Spleen (tissue), 13 donors: ENCODE measurements around the gene BBS9. TPM values are rescaled to one million over a fixed set of nuclear protein-coding genes. Genes with fewer than 3 reads are reported as not detected.
A peak's percentile ranks its signal among the peaks of the same experiment; 100 is the strongest.

Experiments
- DNase-seq: peaks from one replicate; pipeline ENCODE4 v3.0.0-alpha.2; 2020
- H3K27ac ChIP-seq, 8 donors: fragments of 200-600 bp; sonication (generic) in 7 of 8; 1 replicate in 4 of 8; 2 replicates in 4 of 8; pipeline versions ENCODE4 v1.5.0 to v1.8.0; 2016 to 2021; ENCODE audit warnings: inconsistent platforms in 4 of 8, mild to moderate bottlenecking in 4 of 8, moderate library complexity in 1 of 8
- H3K27me3 ChIP-seq, 7 donors: fragments of 200-600 bp; sonication (generic) in 6 of 7; replicated peaks in 1 of 7; 1 replicate in 4 of 7; 2 replicates in 3 of 7; pipeline versions ENCODE4 v1.5.0 to v1.8.0; 2016 to 2021; ENCODE audit warnings: inconsistent platforms in 3 of 7, mild to moderate bottlenecking in 1 of 7
- H3K36me3 ChIP-seq, 6 donors: fragments of 200-600 bp; sonication (generic) in 5 of 6; 1 replicate in 4 of 6; 2 replicates in 2 of 6; pipeline versions ENCODE4 v1.5.0 to v1.8.0; 2016 to 2021; ENCODE audit warnings: inconsistent platforms in 2 of 6
- H3K4me1 ChIP-seq, 6 donors: fragments of 200-600 bp; sonication (generic) in 5 of 6; 1 replicate in 3 of 6; 2 replicates in 3 of 6; pipeline versions ENCODE4 v1.5.0 to v1.8.0; 2016 to 2021; ENCODE audit warnings: inconsistent platforms in 3 of 6
- H3K4me3 ChIP-seq, 8 donors: fragments of 200-600 bp; sonication (generic) in 7 of 8; 1 replicate in 4 of 8; 2 replicates in 4 of 8; pipeline versions ENCODE4 v1.5.0 to v1.8.0; 2016 to 2021; ENCODE audit warnings: inconsistent platforms in 4 of 8, mild to moderate bottlenecking in 4 of 8, moderate library complexity in 2 of 8
- H3K9me3 ChIP-seq, 8 donors: fragments of 200-600 bp; sonication (generic) in 7 of 8; 1 replicate in 4 of 8; 2 replicates in 4 of 8; pipeline versions ENCODE4 v1.5.0 to v1.8.0; 2016 to 2021; ENCODE audit warnings: inconsistent platforms in 4 of 8
- POLR2A ChIP-seq, 3 donors: fragments of 450-650 bp; IDR thresholded peaks; one replicate each; pipeline ENCODE4 v1.5.1; 2017; ENCODE audit warnings: antibody characterized with exemption in 3 of 3, mild to moderate bottlenecking in 1 of 3
- POLR2AphosphoS5 ChIP-seq, 3 donors: sonication (generic); formaldehyde crosslinking; IDR thresholded peaks; one replicate each; pipeline ENCODE4 v1.5.1; 2017; ENCODE audit warnings: antibody characterized with exemption in 3 of 3
- WGBS, 5 donors: extraction: QIAGEN DNeasy Blood & Tissue Kit in 3 of 5; methylation state at CpG; one replicate each; pipeline versions ENCODE4 v1.1.5 to v1.1.7; 2013 to 2018; 5-methylcytosine and 5-hydroxymethylcytosine counted together
- intact Hi-C: fragments of 100-400 bp; cut with DNase I; formaldehyde crosslinking; loops from one replicate; pipeline ENCODE4 v1.15.0; 2023; ENCODE audit warnings: low total_unique reads
- long read RNA-seq, 2 donors: transcript quantifications; one replicate each; lab custom pipeline, GENCODE V29; 2026
- polyA plus RNA-seq, 3 donors: library from polyadenylated mRNA; stranded (reverse); fragments of 200-250 nt; gene quantifications; one replicate each; pipeline ENCODE4 v1.2.1, GENCODE V29; 2013
- total RNA-seq, 7 donors: library from RNA; depleted of rRNA in 3 of 7; stranded (reverse); fragments of >200 nt in 3 of 7; fragmentation: NEBNext Ultra II Directional in 4 of 7; extraction: Animal tissue kit (Norgen Biotek cat#: 25700) in 4 of 7; gene quantifications; one replicate each; pipeline versions ENCODE4 v1.1.0 to v1.2.1, GENCODE V29; 2016 to 2021
- TF ChIP-seq, protein P1 (sequence below), 11 experiments: fragments of 200-600 bp in 7 of 11; fragments of 450-650 bp in 4 of 11; sonication (generic) in 4 of 11; IDR thresholded peaks in 8 of 11; conservative IDR thresholded peaks in 3 of 11; 1 replicate in 7 of 11; 2 replicates in 4 of 11; pipeline versions ENCODE4 v1.4.0 to v1.8.0; 2016 to 2021; ENCODE audit warnings: antibody characterized with exemption in 11 of 11, inconsistent platforms in 4 of 11, mild to moderate bottlenecking in 1 of 11
- donor health status: healthy with polysubstance abuse.
- donor health status: DM: no; HTN: no; CAD: no; lungs with moderate emphysema.
- donor health status: DM: no; HTN: no; CAD: no.
- donor health status: Bipolar disorder and iron deficiency.
- donor health status: healthy.
- donor health status: DM: no; HTN: no; CAD: no.
- donor health status: DM: yes; HTN: yes; CAD: no.

Gene BBS9
- total RNA-seq (10 to 100 TPM; 18.8 to 44.1 (median 29.6) TPM), polyA plus RNA-seq (1 to 10 TPM; 2.3 to 4.0 (median 3.9) TPM)
- long read RNA-seq, donor 1, partial matches to known transcripts, result 0 of 1 reads
- long read RNA-seq, donor 1, other reads (novel, unspliced or antisense), result 0 of 1 reads
- long read RNA-seq, donor 2, partial matches to known transcripts, result 0 of 1 reads
- long read RNA-seq, donor 2, other reads (novel, unspliced or antisense), result 0 of 1 reads

DNA sequence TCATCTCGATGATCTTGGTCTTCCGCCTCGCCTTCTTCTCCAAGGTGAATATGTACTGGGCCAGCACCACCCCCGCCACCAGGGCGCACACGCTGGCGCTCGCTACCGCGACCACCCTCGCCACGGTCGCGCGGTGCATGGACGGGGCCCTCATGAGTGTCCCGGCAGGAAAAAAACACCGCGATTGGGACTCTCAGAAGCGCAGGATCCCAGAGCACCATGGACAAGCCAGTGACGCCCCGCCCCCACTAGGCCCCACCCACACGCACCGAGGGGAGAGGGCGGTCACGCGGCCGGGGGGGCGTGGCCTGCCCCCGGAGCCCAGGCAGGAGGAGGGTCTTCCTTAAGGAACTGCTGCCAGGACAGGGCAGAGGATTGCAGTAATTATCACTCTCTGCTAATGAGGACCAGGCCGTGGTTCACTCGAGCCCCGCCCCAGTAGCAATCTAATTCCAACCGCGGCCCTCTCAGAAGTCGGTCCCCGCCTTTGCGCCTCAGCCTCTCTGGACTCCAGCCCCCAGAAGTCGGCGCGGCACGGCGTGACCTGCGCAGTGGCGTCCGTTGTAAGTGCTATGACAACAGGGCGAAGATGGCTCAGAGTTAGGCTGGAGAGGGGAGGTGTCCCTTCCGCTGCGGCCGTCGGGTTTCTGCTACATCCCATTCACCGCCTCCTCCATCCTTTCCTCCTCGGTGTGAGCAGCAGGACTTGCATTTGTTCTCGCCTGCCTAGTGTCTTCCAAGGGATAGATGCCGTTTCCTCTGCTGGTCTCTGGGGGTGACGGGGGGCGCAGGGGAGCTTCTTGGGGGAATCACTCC is at the start of gene BBS9:
Gene BBS9, plus strand, starts transcription at position 575 of the 816 bp plus-strand sequence. CDS start 16,689 bp downstream, outside the sequence.
- intact Hi-C loops, result no loop called here
- H3K4me1 ChIP-seq, result peaks cover 8 to 34% (median 27%) of the 10 kb centered on the region in 6 donors
- no peaks in the 10 kb centered on the region for H3K27me3 ChIP-seq
- WGBS, 5 donors, result 0 to 1% (median 1%) methylated on average over 45 to 57 of the region's 57 CpGs
- peak within 1 kb of the TSS; percentile 71 to 93 (median 90) for H3K27ac ChIP-seq
- peaks cover 0 to 7% (median under 1%) of the 10 kb centered on the region in 8 donors for H3K9me3 ChIP-seq
- TF ChIP-seq POLR2A (IDR thresholded peaks at IDR 0.05) (peak in 1 of 3 donors; percentile 16), POLR2AphosphoS5 (IDR thresholded peaks at IDR 0.05) (peak; percentile 75 to 87 (median 86))
- TF ChIP-seq, protein P1, sequence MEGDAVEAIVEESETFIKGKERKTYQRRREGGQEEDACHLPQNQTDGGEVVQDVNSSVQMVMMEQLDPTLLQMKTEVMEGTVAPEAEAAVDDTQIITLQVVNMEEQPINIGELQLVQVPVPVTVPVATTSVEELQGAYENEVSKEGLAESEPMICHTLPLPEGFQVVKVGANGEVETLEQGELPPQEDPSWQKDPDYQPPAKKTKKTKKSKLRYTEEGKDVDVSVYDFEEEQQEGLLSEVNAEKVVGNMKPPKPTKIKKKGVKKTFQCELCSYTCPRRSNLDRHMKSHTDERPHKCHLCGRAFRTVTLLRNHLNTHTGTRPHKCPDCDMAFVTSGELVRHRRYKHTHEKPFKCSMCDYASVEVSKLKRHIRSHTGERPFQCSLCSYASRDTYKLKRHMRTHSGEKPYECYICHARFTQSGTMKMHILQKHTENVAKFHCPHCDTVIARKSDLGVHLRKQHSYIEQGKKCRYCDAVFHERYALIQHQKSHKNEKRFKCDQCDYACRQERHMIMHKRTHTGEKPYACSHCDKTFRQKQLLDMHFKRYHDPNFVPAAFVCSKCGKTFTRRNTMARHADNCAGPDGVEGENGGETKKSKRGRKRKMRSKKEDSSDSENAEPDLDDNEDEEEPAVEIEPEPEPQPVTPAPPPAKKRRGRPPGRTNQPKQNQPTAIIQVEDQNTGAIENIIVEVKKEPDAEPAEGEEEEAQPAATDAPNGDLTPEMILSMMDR (IDR thresholded peaks at IDR 0.05 in 8 of 11, conservative IDR thresholded peaks at IDR 0.05 in 3 of 11), result peak in 3 of 11 experiments; percentile 18 to 21 (median 21)
- no peaks in the 10 kb centered on the region for H3K36me3 ChIP-seq
- H3K4me3 ChIP-seq, result peak within 1 kb of the TSS; percentile 54 to 89 (median 74)
- DNase-seq, result peak; percentile 98

DNA sequence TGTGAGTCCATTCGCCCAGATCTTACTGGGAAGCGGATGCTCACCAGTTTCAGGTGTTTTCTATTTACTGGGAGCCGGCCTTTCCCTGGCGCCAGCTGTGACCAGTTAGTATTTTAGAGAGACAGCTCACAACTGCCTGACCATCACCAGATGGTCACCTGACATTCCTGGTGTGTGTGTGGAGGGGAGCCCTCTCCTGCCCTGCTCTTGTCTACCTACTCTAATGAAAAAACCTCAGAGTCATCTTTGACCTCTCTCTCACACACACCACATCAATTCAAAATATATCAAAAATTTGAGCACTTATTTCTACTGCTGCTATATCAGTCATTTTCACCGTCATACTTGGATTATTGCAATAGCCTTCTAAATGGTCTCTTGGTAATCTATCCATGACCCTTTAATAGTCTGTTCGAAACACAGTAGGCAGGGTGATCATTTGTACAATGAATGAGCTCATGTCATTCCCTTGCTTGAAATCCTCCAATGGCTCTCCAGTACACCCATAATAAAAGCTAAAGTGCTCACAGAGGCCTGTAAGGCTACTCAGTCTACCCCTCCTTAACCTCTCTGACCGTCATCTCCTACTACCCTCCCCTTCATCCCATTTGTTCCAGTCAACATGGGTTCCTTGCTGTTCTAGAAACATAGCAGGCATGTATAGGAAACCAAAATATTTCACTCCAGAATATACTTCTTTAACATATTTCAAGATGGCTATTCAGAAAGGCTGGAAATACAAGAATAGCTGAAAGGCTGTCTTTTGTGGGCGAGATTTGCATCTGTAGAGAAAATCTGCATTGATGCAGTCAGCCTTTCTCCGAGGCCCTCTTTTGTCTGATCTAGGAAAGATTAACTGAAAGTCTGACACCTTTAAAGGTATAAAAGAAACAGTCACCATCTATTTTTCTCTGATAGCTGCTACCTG is 49.3 kb upstream of the BBS9 start:
- DNase-seq, result no peak
- Histone ChIP-seq H3K36me3 (no peaks in the 10 kb centered on the region), H3K9me3 (no peaks in the 10 kb centered on the region), H3K27ac (no peak overlapping the region), H3K4me1 (peaks cover 0 to 10% (median 0%) of the 10 kb centered on the region in 6 donors), H3K27me3 (no peaks in the 10 kb centered on the region), H3K4me3 (no peak overlapping the region)
- intact Hi-C loops, result no loop called here
- TF ChIP-seq POLR2AphosphoS5 (IDR thresholded peaks at IDR 0.05) (no peak), POLR2A (IDR thresholded peaks at IDR 0.05) (no peak)
- TF ChIP-seq, protein P1 (IDR thresholded peaks at IDR 0.05 in 8 of 11, conservative IDR thresholded peaks at IDR 0.05 in 3 of 11), result no peak
- WGBS, 5 donors, result 85 to 93% (median 90%) methylated on average over 9 of the region's 9 CpGs

DNA sequence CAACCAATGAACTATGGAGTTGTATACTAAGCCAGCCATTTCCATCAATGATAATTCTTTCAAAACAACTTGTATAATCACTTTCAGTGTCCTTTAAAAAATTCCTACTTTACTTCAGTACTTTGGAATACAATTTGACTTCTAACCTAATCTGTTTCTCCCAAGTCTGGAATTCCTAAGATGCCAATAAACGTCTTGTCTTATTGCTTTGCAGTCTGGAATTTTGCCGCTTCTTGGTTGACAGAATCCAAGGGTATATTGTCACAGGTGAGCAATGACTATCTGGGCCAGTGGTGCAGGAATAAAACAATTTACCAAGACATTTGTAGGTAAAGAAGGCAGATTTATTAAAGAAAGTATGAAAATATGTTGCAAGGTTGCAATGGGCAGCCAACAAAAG is 42.0 kb upstream of the BBS9 start:
- WGBS, 5 donors, result 35 to 91% (median 39%) methylated on average over 2 of the region's 2 CpGs
- no peaks in the 10 kb centered on the region for H3K36me3 ChIP-seq
- intact Hi-C loops, result no loop called here
- no peaks in the 10 kb centered on the region for H3K27me3 ChIP-seq
- no peak overlapping the region for H3K27ac ChIP-seq
- no peak overlapping the region for H3K4me3 ChIP-seq
- DNase-seq, result no peak
- H3K4me1 ChIP-seq, result no peaks in the 10 kb centered on the region
- H3K9me3 ChIP-seq, result peaks cover 0 to 6% (median 0%) of the 10 kb centered on the region in 8 donors
- TF ChIP-seq, protein P1 (IDR thresholded peaks at IDR 0.05 in 8 of 11, conservative IDR thresholded peaks at IDR 0.05 in 3 of 11), result no peak
- TF ChIP-seq POLR2AphosphoS5 (IDR thresholded peaks at IDR 0.05) (no peak), POLR2A (IDR thresholded peaks at IDR 0.05) (no peak)
